HepG2 (cell line): ENCODE measurements around the gene AQP12A.

Experiments
- ARID3A ChIP-seq: IDR thresholded peaks from 2 replicates; pipeline ENCODE4 v1.6.1; 2012; ENCODE audit warnings: low read depth, low read length, improper control_type of control experiment
- ELF1 ChIP-seq: sonication (generic); formaldehyde crosslinking; IDR thresholded peaks from 2 replicates; pipeline ENCODE4 v1.4.0; 2020; ENCODE audit warnings: missing genetic modification reagents
- ISX ChIP-seq: sonication (generic); formaldehyde crosslinking; conservative IDR thresholded peaks from 2 replicates; pipeline ENCODE4 v1.5.0; 2020; ENCODE audit warnings: missing genetic modification reagents
- NKX3-1 ChIP-seq: sonication (generic); formaldehyde crosslinking; IDR thresholded peaks from 2 replicates; pipeline ENCODE4 v1.5.0; 2020; ENCODE audit warnings: missing genetic modification reagents
- POLR2AphosphoS5 ChIP-seq: IDR thresholded peaks from 2 replicates; pipeline ENCODE4 v1.6.1; 2012; ENCODE audit warnings: low read depth, low read length
- TCF7 ChIP-seq: sonication (generic); IDR thresholded peaks from 2 replicates; pipeline ENCODE4 v1.6.1; 2016; ENCODE audit warnings: antibody characterized with exemption, low read depth
- TCF7L2 ChIP-seq: IDR thresholded peaks from 2 replicates; pipeline ENCODE4 v1.6.1; 2011; ENCODE audit warnings: mild to moderate bottlenecking, low read depth, low read length, moderate library complexity
- ZBTB33 ChIP-seq: sonication (generic); formaldehyde crosslinking; IDR thresholded peaks from 2 replicates; pipeline ENCODE4 v1.4.0; 2020; ENCODE audit warnings: missing genetic modification reagents
- ZNF792 ChIP-seq: IDR thresholded peaks from 2 replicates; pipeline ENCODE4 v1.6.1; 2016

- TF ChIP-seq ISX (CRISPR knock-in tag): no peak
- no peak for TF ChIP-seq POLR2AphosphoS5
- no peak for TF ChIP-seq NKX3-1 (CRISPR knock-in tag)
- no peak for TF ChIP-seq TCF7L2
- TF ChIP-seq ARID3A: no peak
- no peak for TF ChIP-seq ELF1
- no peak for TF ChIP-seq TCF7
- TF ChIP-seq ZNF792 (CRISPR knock-in tag): no peak
- TF ChIP-seq ZBTB33: no peak
Observed at GRCh38 chr2:240655931-240656886, 35.5 kb upstream of the AQP12A start.
